Measurements from ENCODE around the gene CORO1A.

GRCh38 chr16:30136971-30137605 is 46.3 kb upstream of the CORO1A start:
- TF ChIP-seq TCF7L2 (IDR thresholded peaks at IDR 0.05; ENCODE audit: low read depth, low read length) (no peak), CTCF (IDR thresholded peaks at IDR 0.05) (no peak), POLR2AphosphoS5 (IDR thresholded peaks at IDR 0.05; ENCODE audit: low read depth, low read length) (no peak), SIN3A (IDR thresholded peaks at IDR 0.05; ENCODE audit: borderline replicate concordance, insufficient read depth, low read depth, low read length) (no peak)
